ENCODE data around the gene COMMD3. TPM values are rescaled to one million over a fixed set of nuclear protein-coding genes. Genes with fewer than 3 reads are reported as not detected.

COMMD3 gene
- total RNA-seq, 4 donors from 2014 or later: 17.5 to 68.6 (median 24.6) TPM

DNA sequence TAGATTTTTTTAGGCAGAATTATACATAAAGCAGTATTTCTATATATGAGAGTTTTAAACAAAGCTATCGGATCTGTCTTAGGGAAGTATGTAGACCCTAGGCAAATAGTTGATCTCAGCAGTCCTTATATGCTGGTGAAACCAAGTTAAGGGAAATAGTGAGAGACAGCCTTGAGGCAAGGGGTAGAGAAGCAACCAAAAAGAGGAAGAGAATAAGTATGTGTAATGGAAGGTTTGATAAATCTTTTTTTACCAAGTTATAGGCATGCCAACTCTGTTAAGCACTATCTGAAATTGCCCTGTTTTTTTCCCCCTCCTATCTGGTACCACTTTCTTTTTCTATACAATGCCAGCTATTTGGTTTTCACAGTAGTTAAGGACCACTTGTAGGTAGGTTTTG, 49.0 kb downstream of the COMMD3 start:
- peaks cover 16% of the 10 kb centered on the region for H3K27me3 ChIP-seq
- H3K4me1 ChIP-seq: no peaks in the 10 kb centered on the region
- peak; percentile 28 for ATAC-seq
- WGBS, 2 donors (ENCODE audit: low coverage in 1 of 2): 83 to 100% methylated on average over 1 of the region's 1 CpG
- no peak overlapping the region for H3K27ac ChIP-seq
- H3K4me3 ChIP-seq: no peak overlapping the region
- no peaks in the 10 kb centered on the region for H3K36me3 ChIP-seq
- H3K9me3 ChIP-seq: no peaks in the 10 kb centered on the region
- no peak for TF ChIP-seq POLR2AphosphoS5 (IDR thresholded peaks at IDR 0.05)
- no peak for TF ChIP-seq EP300 (IDR thresholded peaks at IDR 0.05)
- TF ChIP-seq POLR2A (IDR thresholded peaks at IDR 0.05): no peak
- TF ChIP-seq, protein P1, sequence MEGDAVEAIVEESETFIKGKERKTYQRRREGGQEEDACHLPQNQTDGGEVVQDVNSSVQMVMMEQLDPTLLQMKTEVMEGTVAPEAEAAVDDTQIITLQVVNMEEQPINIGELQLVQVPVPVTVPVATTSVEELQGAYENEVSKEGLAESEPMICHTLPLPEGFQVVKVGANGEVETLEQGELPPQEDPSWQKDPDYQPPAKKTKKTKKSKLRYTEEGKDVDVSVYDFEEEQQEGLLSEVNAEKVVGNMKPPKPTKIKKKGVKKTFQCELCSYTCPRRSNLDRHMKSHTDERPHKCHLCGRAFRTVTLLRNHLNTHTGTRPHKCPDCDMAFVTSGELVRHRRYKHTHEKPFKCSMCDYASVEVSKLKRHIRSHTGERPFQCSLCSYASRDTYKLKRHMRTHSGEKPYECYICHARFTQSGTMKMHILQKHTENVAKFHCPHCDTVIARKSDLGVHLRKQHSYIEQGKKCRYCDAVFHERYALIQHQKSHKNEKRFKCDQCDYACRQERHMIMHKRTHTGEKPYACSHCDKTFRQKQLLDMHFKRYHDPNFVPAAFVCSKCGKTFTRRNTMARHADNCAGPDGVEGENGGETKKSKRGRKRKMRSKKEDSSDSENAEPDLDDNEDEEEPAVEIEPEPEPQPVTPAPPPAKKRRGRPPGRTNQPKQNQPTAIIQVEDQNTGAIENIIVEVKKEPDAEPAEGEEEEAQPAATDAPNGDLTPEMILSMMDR (IDR thresholded peaks at IDR 0.05): no peak

- no peak for ATAC-seq
- TF ChIP-seq, protein P1 (IDR thresholded peaks at IDR 0.05): no peak
- no peak for TF ChIP-seq POLR2A (IDR thresholded peaks at IDR 0.05)
- peaks cover 16% of the 10 kb centered on the region for H3K27me3 ChIP-seq
- no peak overlapping the region for H3K27ac ChIP-seq
- no peaks in the 10 kb centered on the region for H3K9me3 ChIP-seq
- WGBS, 2 donors (ENCODE audit: low coverage in 1 of 2): 88 to 96% methylated on average over 4 of the region's 4 CpGs
- no peaks in the 10 kb centered on the region for H3K4me1 ChIP-seq
- H3K4me3 ChIP-seq: no peak overlapping the region
- no peaks in the 10 kb centered on the region for H3K36me3 ChIP-seq
Measured at GRCh38 chr10:22365644-22366434, 49.7 kb downstream of the COMMD3 start.

GRCh38 chr10:22366435-22366703, 50.2 kb downstream of the COMMD3 start:
- H3K4me3 ChIP-seq: no peak overlapping the region
- no peak for ATAC-seq
- TF ChIP-seq POLR2A (IDR thresholded peaks at IDR 0.05) (no peak), POLR2AphosphoS5 (IDR thresholded peaks at IDR 0.05) (no peak), EP300 (IDR thresholded peaks at IDR 0.05) (no peak)
- TF ChIP-seq, protein P1 (IDR thresholded peaks at IDR 0.05): no peak

GRCh38 chr10:22366771-22367170, 50.6 kb downstream of the COMMD3 start:
- H3K27ac ChIP-seq: no peak overlapping the region
- no peaks in the 10 kb centered on the region for H3K9me3 ChIP-seq
- H3K27me3 ChIP-seq: peaks cover 19% of the 10 kb centered on the region
- ATAC-seq: no peak
- H3K4me3 ChIP-seq: no peak overlapping the region
- 55 to 64% methylated on average over 2 of the region's 2 CpGs for WGBS, 2 donors (ENCODE audit: low coverage in 1 of 2)
- H3K4me1 ChIP-seq: no peaks in the 10 kb centered on the region
- no peaks in the 10 kb centered on the region for H3K36me3 ChIP-seq
- TF ChIP-seq, protein P1 (IDR thresholded peaks at IDR 0.05): no peak
- TF ChIP-seq POLR2AphosphoS5 (IDR thresholded peaks at IDR 0.05): no peak
- TF ChIP-seq POLR2A (IDR thresholded peaks at IDR 0.05): no peak
- TF ChIP-seq EP300 (IDR thresholded peaks at IDR 0.05): no peak

More at GRCh38 chr10:22366435-22366703, 50.2 kb downstream of the COMMD3 start:
- Histone ChIP-seq H3K27me3 (peaks cover 19% of the 10 kb centered on the region), H3K27ac (no peak overlapping the region), H3K4me1 (no peaks in the 10 kb centered on the region), H3K9me3 (no peaks in the 10 kb centered on the region), H3K36me3 (no peaks in the 10 kb centered on the region)

DNA sequence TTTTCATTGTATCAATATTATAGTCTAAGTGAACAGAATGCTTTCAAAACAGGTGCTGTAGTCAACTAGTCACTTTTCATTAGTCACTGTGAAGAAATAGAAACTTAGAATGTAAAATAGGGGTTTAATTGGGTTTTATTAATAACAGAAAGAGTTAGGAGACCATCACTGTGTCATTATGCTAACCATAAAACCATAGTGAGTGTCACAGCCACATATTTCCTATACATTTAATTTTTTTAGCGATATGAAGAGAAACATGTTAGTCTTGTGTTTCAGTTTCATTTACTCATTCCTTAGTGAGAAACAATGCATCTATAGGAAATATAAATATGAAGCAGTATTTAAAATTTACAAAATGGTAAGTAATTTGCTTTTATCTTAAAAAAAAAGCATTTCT, 51.3 kb downstream of the COMMD3 start:
- Histone ChIP-seq H3K9me3 (no peaks in the 10 kb centered on the region), H3K27ac (no peak overlapping the region), H3K27me3 (peaks cover 22% of the 10 kb centered on the region), H3K4me3 (no peak overlapping the region), H3K36me3 (no peaks in the 10 kb centered on the region), H3K4me1 (no peaks in the 10 kb centered on the region)
- 82 to 92% methylated on average over 1 of the region's 1 CpG for WGBS, 2 donors (ENCODE audit: low coverage in 1 of 2)
- ATAC-seq: no peak
- TF ChIP-seq, protein P1 (IDR thresholded peaks at IDR 0.05): no peak
- TF ChIP-seq POLR2AphosphoS5 (IDR thresholded peaks at IDR 0.05): no peak
- no peak for TF ChIP-seq EP300 (IDR thresholded peaks at IDR 0.05)
- no peak for TF ChIP-seq POLR2A (IDR thresholded peaks at IDR 0.05)

Data from gastroesophageal sphincter (tissue), 4 donors.